ENCODE data around the gene FAM184A. TPM values are rescaled to one million over a fixed set of nuclear protein-coding genes. Genes with fewer than 3 reads are reported as not detected.
"Not testable (repeated sequence)": the region's sequence is repeated elsewhere in the genome, so short reads cannot be mapped to it uniquely, and the experiment has no call there.

FAM184A gene
- polyA plus RNA-seq, 4 donors, result 1.8 to 16.7 (median 4.3) TPM

GRCh38 chr6:119025793-119026192 is 52.7 kb downstream of the FAM184A start:
- Histone ChIP-seq H3K4me3 (ENCODE audit: low read depth in 1 of 3, low read length in 3 of 3) (no peak overlapping the region), H3K4me1 (ENCODE audit: control insufficient read depth in 3 of 3, insufficient read depth in 2 of 3, low read depth in 1 of 3, low read length in 2 of 3) (no peaks in the 10 kb centered on the region), H3K27me3 (ENCODE audit: control insufficient read depth in 3 of 3, insufficient read depth in 3 of 3, low read length in 3 of 3) (no peaks in the 10 kb centered on the region), H3K9me3 (ENCODE audit: control insufficient read depth in 2 of 2, insufficient read depth in 1 of 2, low read depth in 1 of 2, low read length in 1 of 2) (no peaks in the 10 kb centered on the region), H3K36me3 (ENCODE audit: control insufficient read depth in 3 of 3, insufficient read depth in 2 of 3, low read depth in 1 of 3, low read length in 3 of 3) (peaks cover 0 to 7% (median 0%) of the 10 kb centered on the region in 3 donors), H3K27ac (ENCODE audit: low read depth in 1 of 3, low read length in 2 of 3) (no peak overlapping the region)
- WGBS, 3 donors, result 86 to 96% (median 96%) methylated on average over 2 of the region's 2 CpGs
- no peak for DNase-seq
- FAIRE-seq, result no peak

GRCh38 chr6:119024111-119024510 is 54.4 kb downstream of the FAM184A start:
- H3K36me3 ChIP-seq (ENCODE audit: control insufficient read depth in 3 of 3, insufficient read depth in 2 of 3, low read depth in 1 of 3, low read length in 3 of 3), result peaks cover 0 to 7% (median 0%) of the 10 kb centered on the region in 3 donors
- H3K4me1 ChIP-seq (ENCODE audit: control insufficient read depth in 3 of 3, insufficient read depth in 2 of 3, low read depth in 1 of 3, low read length in 2 of 3), result no peaks in the 10 kb centered on the region
- no peak for FAIRE-seq
- no peaks in the 10 kb centered on the region for H3K9me3 ChIP-seq (ENCODE audit: control insufficient read depth in 2 of 2, insufficient read depth in 1 of 2, low read depth in 1 of 2, low read length in 1 of 2)
- no peaks in the 10 kb centered on the region for H3K27me3 ChIP-seq (ENCODE audit: control insufficient read depth in 3 of 3, insufficient read depth in 3 of 3, low read length in 3 of 3)
- no peak overlapping the region for H3K4me3 ChIP-seq (ENCODE audit: low read depth in 1 of 3, low read length in 3 of 3)
- DNase-seq, result no peak
- WGBS, 3 donors, result 74 to 89% (median 87%) methylated on average over 6 of the region's 6 CpGs
- no peak overlapping the region for H3K27ac ChIP-seq (ENCODE audit: low read depth in 1 of 3, low read length in 2 of 3)

- FAIRE-seq (no peak), DNase-seq (no peak)
- H3K36me3 ChIP-seq (ENCODE audit: control insufficient read depth in 3 of 3, insufficient read depth in 2 of 3, low read depth in 1 of 3, low read length in 3 of 3), result peaks cover 0 to 10% (median 0%) of the 10 kb centered on the region in 3 donors
- H3K4me1 ChIP-seq (ENCODE audit: control insufficient read depth in 3 of 3, insufficient read depth in 2 of 3, low read depth in 1 of 3, low read length in 2 of 3), result no peaks in the 10 kb centered on the region
- WGBS, 3 donors, result 75 to 81% (median 79%) methylated on average over 4 of the region's 4 CpGs
- H3K4me3 ChIP-seq (ENCODE audit: low read depth in 1 of 3, low read length in 3 of 3), result no peak overlapping the region
- no peaks in the 10 kb centered on the region for H3K27me3 ChIP-seq (ENCODE audit: control insufficient read depth in 3 of 3, insufficient read depth in 3 of 3, low read length in 3 of 3)
- no peaks in the 10 kb centered on the region for H3K9me3 ChIP-seq (ENCODE audit: control insufficient read depth in 2 of 2, insufficient read depth in 1 of 2, low read depth in 1 of 2, low read length in 1 of 2)
- H3K27ac ChIP-seq (ENCODE audit: low read depth in 1 of 3, low read length in 2 of 3), result no peak overlapping the region
Measured at GRCh38 chr6:119022796-119023195, 55.7 kb downstream of the FAM184A start.

GRCh38 chr6:119020597-119021561 is 57.6 kb downstream of the FAM184A start:
- no peak for DNase-seq
- no peaks in the 10 kb centered on the region for H3K4me1 ChIP-seq (ENCODE audit: control insufficient read depth in 3 of 3, insufficient read depth in 2 of 3, low read depth in 1 of 3, low read length in 2 of 3)
- H3K27ac ChIP-seq (ENCODE audit: low read depth in 1 of 3, low read length in 2 of 3), result no peak overlapping the region
- H3K4me3 ChIP-seq (ENCODE audit: low read depth in 1 of 3, low read length in 3 of 3), result no peak overlapping the region
- 95% methylated on average over 2 of the region's 2 CpGs for WGBS, 3 donors
- FAIRE-seq, result no peak
- no peaks in the 10 kb centered on the region for H3K27me3 ChIP-seq (ENCODE audit: control insufficient read depth in 3 of 3, insufficient read depth in 3 of 3, low read length in 3 of 3)
- peaks cover 0 to 11% (median 0%) of the 10 kb centered on the region in 3 donors for H3K36me3 ChIP-seq (ENCODE audit: control insufficient read depth in 3 of 3, insufficient read depth in 2 of 3, low read depth in 1 of 3, low read length in 3 of 3)
- no peaks in the 10 kb centered on the region for H3K9me3 ChIP-seq (ENCODE audit: control insufficient read depth in 2 of 2, insufficient read depth in 1 of 2, low read depth in 1 of 2, low read length in 1 of 2)

GRCh38 chr6:119015165-119015564 is 63.3 kb downstream of the FAM184A start:
- 97 to 98% (median 97%) methylated on average over 16 to 22 of the region's 22 CpGs for WGBS, 3 donors
- H3K4me3 ChIP-seq (ENCODE audit: low read depth in 1 of 3, low read length in 3 of 3); FAIRE-seq; DNase-seq; H3K27ac ChIP-seq (ENCODE audit: low read depth in 1 of 3, low read length in 2 of 3); H3K27me3 ChIP-seq (ENCODE audit: control insufficient read depth in 3 of 3, insufficient read depth in 3 of 3, low read length in 3 of 3); H3K4me1 ChIP-seq (ENCODE audit: control insufficient read depth in 3 of 3, insufficient read depth in 2 of 3, low read depth in 1 of 3, low read length in 2 of 3); H3K9me3 ChIP-seq (ENCODE audit: control insufficient read depth in 2 of 2, insufficient read depth in 1 of 2, low read depth in 1 of 2, low read length in 1 of 2); H3K36me3 ChIP-seq (ENCODE audit: control insufficient read depth in 3 of 3, insufficient read depth in 2 of 3, low read depth in 1 of 3, low read length in 3 of 3): not testable (repeated sequence)

GRCh38 chr6:119012521-119012920 is 65.9 kb downstream of the FAM184A start:
- Histone ChIP-seq H3K27ac (ENCODE audit: low read depth in 1 of 3, low read length in 2 of 3) (no peak overlapping the region), H3K4me3 (ENCODE audit: low read depth in 1 of 3, low read length in 3 of 3) (no peak overlapping the region), H3K36me3 (ENCODE audit: control insufficient read depth in 3 of 3, insufficient read depth in 2 of 3, low read depth in 1 of 3, low read length in 3 of 3) (peaks cover 0 to 3% (median 0%) of the 10 kb centered on the region in 3 donors), H3K27me3 (ENCODE audit: control insufficient read depth in 3 of 3, insufficient read depth in 3 of 3, low read length in 3 of 3) (no peaks in the 10 kb centered on the region), H3K4me1 (ENCODE audit: control insufficient read depth in 3 of 3, insufficient read depth in 2 of 3, low read depth in 1 of 3, low read length in 2 of 3) (no peaks in the 10 kb centered on the region), H3K9me3 (ENCODE audit: control insufficient read depth in 2 of 2, insufficient read depth in 1 of 2, low read depth in 1 of 2, low read length in 1 of 2) (peaks cover 0 to 7% of the 10 kb centered on the region in 2 donors)
- WGBS, 3 donors, result 96 to 98% (median 96%) methylated on average over 1 of the region's 1 CpG
- FAIRE-seq, result no peak
- no peak for DNase-seq

- not testable (repeated sequence) for H3K27ac ChIP-seq (ENCODE audit: low read depth in 1 of 3, low read length in 2 of 3); H3K36me3 ChIP-seq (ENCODE audit: control insufficient read depth in 3 of 3, insufficient read depth in 2 of 3, low read depth in 1 of 3, low read length in 3 of 3); H3K9me3 ChIP-seq (ENCODE audit: control insufficient read depth in 2 of 2, insufficient read depth in 1 of 2, low read depth in 1 of 2, low read length in 1 of 2); H3K4me1 ChIP-seq (ENCODE audit: control insufficient read depth in 3 of 3, insufficient read depth in 2 of 3, low read depth in 1 of 3, low read length in 2 of 3); DNase-seq; H3K27me3 ChIP-seq (ENCODE audit: control insufficient read depth in 3 of 3, insufficient read depth in 3 of 3, low read length in 3 of 3); FAIRE-seq; H3K4me3 ChIP-seq (ENCODE audit: low read depth in 1 of 3, low read length in 3 of 3)
- 92 to 94% (median 93%) methylated on average over 3 of the region's 3 CpGs for WGBS, 3 donors
Measured at GRCh38 chr6:119009266-119009665, 69.2 kb downstream of the FAM184A start.

- no peak for FAIRE-seq
Measured at GRCh38 chr6:119006974-119007373, 71.5 kb downstream of the FAM184A start.

More at GRCh38 chr6:119006974-119007373, 71.5 kb downstream of the FAM184A start:
- WGBS, 3 donors, result 95 to 96% (median 96%) methylated on average over 2 of the region's 2 CpGs
- no peaks in the 10 kb centered on the region for H3K4me1 ChIP-seq (ENCODE audit: control insufficient read depth in 3 of 3, insufficient read depth in 2 of 3, low read depth in 1 of 3, low read length in 2 of 3)
- H3K9me3 ChIP-seq (ENCODE audit: control insufficient read depth in 2 of 2, insufficient read depth in 1 of 2, low read depth in 1 of 2, low read length in 1 of 2), result peaks cover 0 to 7% of the 10 kb centered on the region in 2 donors
- no peak for DNase-seq
- no peaks in the 10 kb centered on the region for H3K27me3 ChIP-seq (ENCODE audit: control insufficient read depth in 3 of 3, insufficient read depth in 3 of 3, low read length in 3 of 3)
- H3K27ac ChIP-seq (ENCODE audit: low read depth in 1 of 3, low read length in 2 of 3), result no peak overlapping the region
- no peaks in the 10 kb centered on the region for H3K36me3 ChIP-seq (ENCODE audit: control insufficient read depth in 3 of 3, insufficient read depth in 2 of 3, low read depth in 1 of 3, low read length in 3 of 3)
- no peak overlapping the region for H3K4me3 ChIP-seq (ENCODE audit: low read depth in 1 of 3, low read length in 3 of 3)

All from small intestine (tissue), 7 donors.